Hepatocyte (in vitro differentiated cells): Measurements from ENCODE around the gene LMF1. TPM values are rescaled to one million over a fixed set of nuclear protein-coding genes. Genes with fewer than 3 reads are reported as not detected.

Experiments used
- DNase-seq: peaks from one replicate; pipeline ENCODE4 v3.0.0-alpha.2; 2016; ENCODE audit warnings: low spot score
- H2AFZ ChIP-seq: fragments of 200-600 bp; sonication (generic); 2 replicates; pipeline ENCODE4 v1.6.0; 2016; ENCODE audit warnings: antibody characterized with exemption, mild to moderate bottlenecking
- H3K27ac ChIP-seq: fragments of 200-600 bp; sonication (generic); 2 replicates; pipeline ENCODE4 v1.5.1; 2016; ENCODE audit warnings: mild to moderate bottlenecking
- H3K27me3 ChIP-seq: fragments of 200-600 bp; sonication (generic); 2 replicates; pipeline ENCODE4 v1.6.1; 2016
- H3K36me3 ChIP-seq: fragments of 200-600 bp; sonication (generic); replicated peaks from 2 replicates; pipeline ENCODE4 v1.5.1; 2016; ENCODE audit warnings: low read depth; ENCODE audit not compliant: insufficient read depth
- H3K4me1 ChIP-seq: fragments of 200-600 bp; sonication (generic); 2 replicates; pipeline ENCODE4 v1.5.1; 2016; ENCODE audit warnings: mild to moderate bottlenecking, moderate library complexity; ENCODE audit not compliant: insufficient read depth
- H3K4me2 ChIP-seq: fragments of 200-600 bp; sonication (generic); 2 replicates; pipeline ENCODE4 v1.6.0; 2016
- H3K4me3 ChIP-seq: fragments of 200-600 bp; sonication (generic); 2 replicates; pipeline ENCODE4 v1.5.1; 2016; ENCODE audit warnings: mild to moderate bottlenecking
- H3K79me2 ChIP-seq: fragments of 200-600 bp; sonication (generic); 2 replicates; pipeline ENCODE4 v1.6.0; 2017; ENCODE audit warnings: mild to moderate bottlenecking
- H3K9me2 ChIP-seq: fragments of 200-600 bp; sonication (generic); replicated peaks from 2 replicates; pipeline ENCODE4 v1.6.0; 2017; ENCODE audit warnings: mild to moderate bottlenecking; ENCODE audit not compliant: insufficient read depth
- H3K9me3 ChIP-seq: fragments of 200-600 bp; sonication (generic); 2 replicates; pipeline ENCODE4 v1.5.1; 2016; ENCODE audit warnings: low read depth, mild to moderate bottlenecking
- H4K20me1 ChIP-seq: fragments of 200-600 bp; sonication (generic); 2 replicates; pipeline ENCODE4 v1.6.0; 2016; ENCODE audit warnings: mild to moderate bottlenecking; ENCODE audit not compliant: insufficient read depth, poor library complexity, severe bottlenecking
- EZH2 ChIP-seq: fragments of 200-600 bp; sonication (generic); IDR thresholded peaks from 2 replicates; pipeline ENCODE4 v1.6.1; 2016; ENCODE audit warnings: antibody characterized with exemption, mild to moderate bottlenecking, borderline replicate concordance
- EZH2phosphoT487 ChIP-seq: fragments of 200-600 bp; sonication (generic); IDR thresholded peaks from one replicate; pipeline ENCODE4 v1.6.1; 2018; ENCODE audit warnings: antibody characterized with exemption, mild to moderate bottlenecking, low read depth, moderate library complexity; ENCODE audit not compliant: unreplicated experiment, severe bottlenecking
- WGBS: methylation state at CpG from one replicate; pipeline ENCODE4 v1.1.6; 2016; ENCODE audit warnings: low lambda C conversion rate; ENCODE audit errors: missing lambda C conversion rate; 5-methylcytosine and 5-hydroxymethylcytosine counted together
- polyA plus RNA-seq: library from polyadenylated mRNA; unstranded; fragments of >200 nt; fragmentation: Nextera tagmentation; extraction: Ambion mirVana; gene quantifications from 2 replicates; pipeline ENCODE4 v1.2.1, GENCODE V29; 2016
- total RNA-seq: library from RNA; depleted of rRNA; stranded (reverse); fragments of >200 nt; gene quantifications from 2 replicates; pipeline ENCODE4 v1.2.3, GENCODE V29; 2014
- TF ChIP-seq, protein P1 (sequence below): fragments of 200-600 bp; sonication (generic); IDR thresholded peaks from 2 replicates; pipeline ENCODE4 v1.5.1; 2016; ENCODE audit warnings: antibody characterized with exemption, mild to moderate bottlenecking; ENCODE audit not compliant: poor library complexity

LMF1 gene
- total and polyA plus RNA-seq, 2 experiments from 2014 or later = 27.2 to 34.3 TPM

DNA sequence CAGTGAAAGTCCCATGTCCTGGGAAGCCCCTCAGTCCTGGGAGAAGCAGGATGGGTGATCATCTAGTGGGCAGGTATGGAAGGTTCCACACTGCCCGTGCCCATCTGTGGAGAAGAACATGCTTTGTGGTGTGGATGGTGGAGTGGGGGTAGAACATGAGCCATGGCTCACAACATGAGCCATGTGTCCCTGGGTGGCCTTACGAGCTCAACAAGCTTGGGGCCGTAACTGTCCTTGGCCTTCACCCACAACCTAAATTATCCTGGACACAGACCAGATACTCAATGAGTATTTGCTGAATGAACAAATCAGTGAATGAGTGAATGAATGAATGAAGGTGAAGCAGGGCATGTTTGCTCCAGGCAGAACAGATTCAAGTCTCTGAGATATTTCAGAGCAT lies 24.3 kb upstream of the LMF1 start:
- Histone ChIP-seq H4K20me1 (no peaks in the 10 kb centered on the region), H3K27me3 (no peaks in the 10 kb centered on the region), H3K4me1 (peaks cover 7% of the 10 kb centered on the region), H3K36me3 (no peaks in the 10 kb centered on the region), H3K4me3 (no peak overlapping the region), H2AFZ (no peak overlapping the region), H3K9me3 (no peaks in the 10 kb centered on the region), H3K9me2 (no peaks in the 10 kb centered on the region), H3K4me2 (no peak overlapping the region), H3K27ac (no peak overlapping the region), H3K79me2 (no peaks in the 10 kb centered on the region)
- 89% methylated on average over 3 of the region's 3 CpGs for WGBS
- TF ChIP-seq, protein P1, sequence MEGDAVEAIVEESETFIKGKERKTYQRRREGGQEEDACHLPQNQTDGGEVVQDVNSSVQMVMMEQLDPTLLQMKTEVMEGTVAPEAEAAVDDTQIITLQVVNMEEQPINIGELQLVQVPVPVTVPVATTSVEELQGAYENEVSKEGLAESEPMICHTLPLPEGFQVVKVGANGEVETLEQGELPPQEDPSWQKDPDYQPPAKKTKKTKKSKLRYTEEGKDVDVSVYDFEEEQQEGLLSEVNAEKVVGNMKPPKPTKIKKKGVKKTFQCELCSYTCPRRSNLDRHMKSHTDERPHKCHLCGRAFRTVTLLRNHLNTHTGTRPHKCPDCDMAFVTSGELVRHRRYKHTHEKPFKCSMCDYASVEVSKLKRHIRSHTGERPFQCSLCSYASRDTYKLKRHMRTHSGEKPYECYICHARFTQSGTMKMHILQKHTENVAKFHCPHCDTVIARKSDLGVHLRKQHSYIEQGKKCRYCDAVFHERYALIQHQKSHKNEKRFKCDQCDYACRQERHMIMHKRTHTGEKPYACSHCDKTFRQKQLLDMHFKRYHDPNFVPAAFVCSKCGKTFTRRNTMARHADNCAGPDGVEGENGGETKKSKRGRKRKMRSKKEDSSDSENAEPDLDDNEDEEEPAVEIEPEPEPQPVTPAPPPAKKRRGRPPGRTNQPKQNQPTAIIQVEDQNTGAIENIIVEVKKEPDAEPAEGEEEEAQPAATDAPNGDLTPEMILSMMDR = no peak
- TF ChIP-seq EZH2 (no peak), EZH2phosphoT487 (no peak)
- no peak for DNase-seq

DNA sequence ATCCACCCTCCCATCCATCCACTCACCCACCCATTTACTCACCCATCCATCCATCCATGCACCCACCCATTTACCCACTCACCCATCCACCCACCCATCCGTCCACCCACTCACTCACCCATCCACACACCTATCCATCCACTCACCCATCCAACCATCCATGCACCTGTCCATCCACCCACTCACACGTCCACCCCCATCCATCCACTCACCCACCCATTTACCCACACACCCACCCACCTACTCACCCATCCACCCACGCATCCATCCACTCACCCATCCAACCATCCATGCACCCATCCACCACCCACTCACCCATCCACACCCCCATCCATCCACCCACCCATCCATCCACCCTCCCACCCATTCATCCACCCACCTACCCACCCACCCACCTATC lies 22.9 kb upstream of the LMF1 start:
- peaks cover 10% of the 10 kb centered on the region for H3K4me1 ChIP-seq
- WGBS = 100% methylated on average over 1 of the region's 3 CpGs
- no peaks in the 10 kb centered on the region for H3K36me3 ChIP-seq
- H3K79me2 ChIP-seq = no peaks in the 10 kb centered on the region
- no peaks in the 10 kb centered on the region for H4K20me1 ChIP-seq
- H3K4me3 ChIP-seq = no peak overlapping the region
- no peak for DNase-seq
- TF ChIP-seq, protein P1 = no peak
- TF ChIP-seq EZH2phosphoT487 (no peak), EZH2 (no peak)
- H3K9me3 ChIP-seq = no peaks in the 10 kb centered on the region
- no peak overlapping the region for H3K27ac ChIP-seq
- no peaks in the 10 kb centered on the region for H3K9me2 ChIP-seq
- H2AFZ ChIP-seq = no peak overlapping the region
- no peak overlapping the region for H3K4me2 ChIP-seq
- no peaks in the 10 kb centered on the region for H3K27me3 ChIP-seq

DNA sequence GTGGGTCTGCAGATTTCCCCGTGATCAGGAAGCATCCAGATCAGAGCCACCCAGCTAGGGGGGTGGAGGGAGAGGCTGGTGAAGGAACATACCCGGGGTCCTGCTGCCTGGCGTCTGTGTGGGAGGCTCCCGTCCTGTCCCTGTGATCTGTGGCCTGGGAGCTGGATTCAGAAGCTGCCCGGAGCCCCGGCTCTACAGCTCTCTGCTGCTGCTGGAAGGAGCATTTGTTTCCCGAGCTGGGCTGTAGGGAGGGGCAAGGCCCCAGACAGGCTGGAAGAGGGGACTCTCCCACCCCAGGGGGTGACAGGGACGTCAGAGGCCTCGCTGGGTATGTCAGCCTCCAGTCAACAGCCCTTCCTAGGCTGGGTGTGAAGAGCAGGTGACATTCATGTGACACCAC lies 21.0 kb upstream of the LMF1 start:
- H3K27me3 ChIP-seq = no peaks in the 10 kb centered on the region
- WGBS = 71% methylated on average over 9 of the region's 9 CpGs
- TF ChIP-seq EZH2 (no peak), EZH2phosphoT487 (no peak)
- TF ChIP-seq, protein P1 = no peak

DNA sequence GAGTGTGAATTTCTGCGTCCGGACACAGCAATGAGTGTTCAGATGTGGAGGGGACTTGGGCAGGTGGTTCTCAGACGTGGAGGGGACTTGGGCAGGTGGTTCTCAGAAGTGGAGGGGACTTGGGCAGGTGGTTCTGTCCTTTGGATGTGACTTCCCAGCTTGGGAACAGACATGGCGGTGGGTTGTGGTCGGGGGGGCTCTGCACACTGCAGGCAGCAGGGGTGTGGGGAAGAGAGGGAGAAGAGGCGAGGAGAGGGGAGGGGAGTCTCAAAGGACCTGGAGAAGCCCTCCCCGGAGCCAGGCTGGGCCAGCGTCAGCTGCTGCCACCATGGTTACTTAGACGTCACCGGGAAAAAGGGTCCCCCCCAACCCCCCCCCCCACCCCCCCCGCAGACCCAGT lies 20.6 kb upstream of the LMF1 start:
- no peaks in the 10 kb centered on the region for H3K9me2 ChIP-seq
- WGBS = 89% methylated on average over 4 of the region's 11 CpGs

More for the DNA sequence above, 21.0 kb upstream of the LMF1 start:
- Histone ChIP-seq H3K4me3 (no peak overlapping the region), H3K27ac (no peak overlapping the region), H3K4me2 (no peak overlapping the region), H3K4me1 (peaks cover 3% of the 10 kb centered on the region), H3K9me2 (no peaks in the 10 kb centered on the region), H3K9me3 (no peaks in the 10 kb centered on the region), H2AFZ (no peak overlapping the region), H3K79me2 (no peaks in the 10 kb centered on the region), H4K20me1 (no peaks in the 10 kb centered on the region), H3K36me3 (no peaks in the 10 kb centered on the region)
- DNase-seq = no peak

More for the DNA sequence above, 20.6 kb upstream of the LMF1 start:
- no peak for DNase-seq
- no peaks in the 10 kb centered on the region for H4K20me1 ChIP-seq
- no peak for TF ChIP-seq EZH2
- TF ChIP-seq, protein P1 = no peak
- TF ChIP-seq EZH2phosphoT487 = no peak
- H3K79me2 ChIP-seq = no peaks in the 10 kb centered on the region
- no peaks in the 10 kb centered on the region for H3K9me3 ChIP-seq
- H3K36me3 ChIP-seq = no peaks in the 10 kb centered on the region
- no peak overlapping the region for H3K4me2 ChIP-seq
- H2AFZ ChIP-seq = no peak overlapping the region
- H3K4me1 ChIP-seq = peaks cover 3% of the 10 kb centered on the region
- H3K27ac ChIP-seq = no peak overlapping the region
- no peak overlapping the region for H3K4me3 ChIP-seq
- H3K27me3 ChIP-seq = no peaks in the 10 kb centered on the region
